Fibroblast of pulmonary artery (primary cell): ENCODE results near the gene PPP6R2.

Experiments
- DNase-seq: peaks from one replicate; pipeline ENCODE4 v3.0.0-alpha.2; 2010; ENCODE audit warnings: low read depth
- H3K4me3 ChIP-seq: replicated peaks from 2 replicates; pipeline ENCODE4 v1.5.1; 2011; ENCODE audit warnings: low read depth, mild to moderate bottlenecking, control low read depth, low read length, moderate library complexity
- CTCF ChIP-seq: IDR thresholded peaks from 2 replicates; pipeline ENCODE4 v1.5.1; 2011; ENCODE audit warnings: mild to moderate bottlenecking, control low read depth, low read length, inconsistent platforms; ENCODE audit errors: missing control alignments

Gene PPP6R2

GRCh38 chr22:50439314-50439870 lies 96.3 kb downstream of the PPP6R2 start:
- DNase-seq = no peak
- TF ChIP-seq CTCF = no peak
- no peak overlapping the region for H3K4me3 ChIP-seq

- TF ChIP-seq CTCF = no peak
- no peak overlapping the region for H3K4me3 ChIP-seq
- DNase-seq = no peak
Measured at GRCh38 chr22:50439871-50440331, 96.8 kb downstream of the PPP6R2 start.

GRCh38 chr22:50440544-50441249 lies 97.6 kb downstream of the PPP6R2 start:
- H3K4me3 ChIP-seq = no peak overlapping the region
- TF ChIP-seq CTCF = no peak
- DNase-seq = no peak

- TF ChIP-seq CTCF = no peak
Measured at GRCh38 chr22:50441428-50441993, 98.4 kb downstream of the PPP6R2 start.

GRCh38 chr22:50443197-50443596 lies 100.1 kb downstream of the PPP6R2 start:
- no peak for DNase-seq
- TF ChIP-seq CTCF = no peak
- H3K4me3 ChIP-seq = no peak overlapping the region

More at GRCh38 chr22:50441428-50441993, 98.4 kb downstream of the PPP6R2 start:
- H3K4me3 ChIP-seq = no peak overlapping the region
- no peak for DNase-seq

GRCh38 chr22:50443801-50444625 lies 100.9 kb downstream of the PPP6R2 start:
- H3K4me3 ChIP-seq = no peak overlapping the region
- no peak for TF ChIP-seq CTCF
- no peak for DNase-seq
